Neural progenitor cell (in vitro differentiated cells): ENCODE results near the gene GPBP1. TPM values are rescaled to one million over a fixed set of nuclear protein-coding genes. Genes with fewer than 3 reads are reported as not detected.

Experiments
- DNase-seq: peaks from one replicate; pipeline ENCODE4 v3.0.0-alpha.2; 2016; ENCODE audit warnings: low spot score
- H2AFZ ChIP-seq: fragments of 200-600 bp; sonication (generic); replicated peaks from 2 replicates; pipeline ENCODE4 v1.6.1; 2016; ENCODE audit warnings: antibody characterized with exemption
- H3F3A ChIP-seq: fragments of 200-600 bp; sonication (generic); 2 replicates; pipeline ENCODE4 v1.6.1; 2016; ENCODE audit warnings: antibody characterized with exemption, low read depth
- H3K27ac ChIP-seq: fragments of 200-600 bp; sonication (generic); 2 replicates; pipeline ENCODE4 v1.5.1; 2016; ENCODE audit warnings: mild to moderate bottlenecking
- H3K27me3 ChIP-seq: fragments of 200-600 bp; sonication (generic); 2 replicates; pipeline ENCODE4 v1.6.1; 2016; ENCODE audit warnings: mild to moderate bottlenecking, moderate library complexity
- H3K36me3 ChIP-seq: fragments of 200-600 bp; sonication (generic); 2 replicates; pipeline ENCODE4 v1.5.1; 2016
- H3K4me1 ChIP-seq: fragments of 200-600 bp; sonication (generic); 2 replicates; pipeline ENCODE4 v1.6.1; 2016; ENCODE audit warnings: mixed run types
- H3K4me2 ChIP-seq: fragments of 200-600 bp; sonication (generic); 2 replicates; pipeline ENCODE4 v1.6.1; 2016
- H3K4me3 ChIP-seq: fragments of 200-600 bp; sonication (generic); 2 replicates; pipeline ENCODE4 v1.5.1; 2016
- H3K79me2 ChIP-seq: fragments of 200-600 bp; sonication (generic); 2 replicates; pipeline ENCODE4 v1.6.1; 2016; ENCODE audit warnings: low read depth
- H3K9ac ChIP-seq: fragments of 200-600 bp; sonication (generic); 2 replicates; pipeline ENCODE4 v1.6.1; 2016
- H3K9me3 ChIP-seq: fragments of 200-600 bp; sonication (generic); 2 replicates; pipeline ENCODE4 v1.5.1; 2016; ENCODE audit warnings: low read depth
- H4K20me1 ChIP-seq: fragments of 200-600 bp; sonication (generic); 2 replicates; pipeline ENCODE4 v1.6.1; 2016; ENCODE audit warnings: low read depth
- H3K27ac Mint-ChIP-seq: 3 replicates; pipeline ENCODE4 v1.8.0; 2021; ENCODE audit warnings: mixed read lengths
- H3K27me3 Mint-ChIP-seq: 2 replicates; pipeline ENCODE4 v1.8.0; 2022; ENCODE audit warnings: low read depth, mild to moderate bottlenecking, inconsistent platforms, moderate library complexity, mixed read lengths; ENCODE audit not compliant: insufficient read depth
- H3K36me3 Mint-ChIP-seq: 3 replicates; pipeline ENCODE4 v1.8.0; 2021; ENCODE audit warnings: mixed read lengths
- H3K4me1 Mint-ChIP-seq: 3 replicates; pipeline ENCODE4 v1.8.0; 2021; ENCODE audit warnings: mixed read lengths
- H3K4me3 Mint-ChIP-seq: 3 replicates; pipeline ENCODE4 v1.8.0; 2021; ENCODE audit warnings: mild to moderate bottlenecking, moderate library complexity, mixed read lengths
- H3K9me3 Mint-ChIP-seq: 3 replicates; pipeline ENCODE4 v1.8.0; 2020; ENCODE audit warnings: mixed read lengths
- CTCF ChIP-seq: fragments of 200-600 bp; sonication (generic); IDR thresholded peaks from 2 replicates; pipeline ENCODE4 v1.5.1; 2017; ENCODE audit warnings: antibody characterized with exemption, mild to moderate bottlenecking
- EZH2 ChIP-seq: fragments of 200-600 bp; sonication (generic); IDR thresholded peaks from 2 replicates; pipeline ENCODE4 v1.6.1; 2017; ENCODE audit warnings: antibody characterized with exemption, mild to moderate bottlenecking, moderate library complexity
- EZH2phosphoT487 ChIP-seq: fragments of 200-600 bp; sonication (generic); IDR thresholded peaks from 2 replicates; pipeline ENCODE4 v1.6.1; 2017; ENCODE audit warnings: antibody characterized with exemption
- total RNA-seq: library from RNA; depleted of rRNA; stranded (reverse); fragments of >200 nt; gene quantifications from 2 replicates; pipeline ENCODE4 v1.2.3, GENCODE V29; 2015; ENCODE audit warnings: low replicate concordance

The GPBP1 gene
- total RNA-seq, 1 donor from 2014 or later, result 321 TPM

- H4K20me1 ChIP-seq, result no peaks in the 10 kb centered on the region
- H3K27ac ChIP-seq, result no peak overlapping the region
- H3K27me3 Mint-ChIP-seq, result no peaks in the 10 kb centered on the region
- H3K36me3 ChIP-seq, result peaks cover 61% of the 10 kb centered on the region
- no peak overlapping the region for H3K4me2 ChIP-seq
- no peaks in the 10 kb centered on the region for H3K4me1 Mint-ChIP-seq
- no peaks in the 10 kb centered on the region for H3K9me3 Mint-ChIP-seq
- H3K36me3 Mint-ChIP-seq, result peaks cover 53% of the 10 kb centered on the region
- H3K79me2 ChIP-seq, result peaks cover 45% of the 10 kb centered on the region
- H3F3A ChIP-seq, result peaks cover 21% of the 10 kb centered on the region
- no peak for TF ChIP-seq EZH2
- no peak for TF ChIP-seq CTCF
- no peak for TF ChIP-seq EZH2phosphoT487
- no peak overlapping the region for H3K4me3 ChIP-seq
- H3K4me3 Mint-ChIP-seq, result no peak overlapping the region
- no peak overlapping the region for H3K27ac Mint-ChIP-seq
- no peak for DNase-seq
- no peaks in the 10 kb centered on the region for H3K27me3 ChIP-seq
- no peaks in the 10 kb centered on the region for H3K9me3 ChIP-seq
- no peaks in the 10 kb centered on the region for H3K4me1 ChIP-seq
- no peak overlapping the region for H2AFZ ChIP-seq
- no peak overlapping the region for H3K9ac ChIP-seq
Observed at GRCh38 chr5:57249265-57249874, 75.5 kb downstream of the GPBP1 start.

- no peak overlapping the region for H3K9ac ChIP-seq
- H3K4me1 Mint-ChIP-seq, result no peaks in the 10 kb centered on the region
- no peak for DNase-seq
- no peak overlapping the region for H3K27ac ChIP-seq
- H3K4me3 ChIP-seq, result no peak overlapping the region
- H3K9me3 ChIP-seq, result no peaks in the 10 kb centered on the region
- H3K27me3 Mint-ChIP-seq, result no peaks in the 10 kb centered on the region
- peaks cover 34% of the 10 kb centered on the region for H3K36me3 Mint-ChIP-seq
- no peaks in the 10 kb centered on the region for H3K9me3 Mint-ChIP-seq
- peaks cover 3% of the 10 kb centered on the region for H3F3A ChIP-seq
- TF ChIP-seq EZH2phosphoT487 (no peak), EZH2 (no peak), CTCF (no peak)
- H3K36me3 ChIP-seq, result peaks cover 64% of the 10 kb centered on the region
- H3K27ac Mint-ChIP-seq, result no peak overlapping the region
- H3K4me3 Mint-ChIP-seq, result no peak overlapping the region
- H3K27me3 ChIP-seq, result no peaks in the 10 kb centered on the region
- peaks cover 39% of the 10 kb centered on the region for H3K79me2 ChIP-seq
- no peak overlapping the region for H3K4me2 ChIP-seq
- H2AFZ ChIP-seq, result no peak overlapping the region
- H4K20me1 ChIP-seq, result peaks cover 23% of the 10 kb centered on the region
- H3K4me1 ChIP-seq, result no peaks in the 10 kb centered on the region
Observed at GRCh38 chr5:57258052-57258451, 84.2 kb downstream of the GPBP1 start.

DNA sequence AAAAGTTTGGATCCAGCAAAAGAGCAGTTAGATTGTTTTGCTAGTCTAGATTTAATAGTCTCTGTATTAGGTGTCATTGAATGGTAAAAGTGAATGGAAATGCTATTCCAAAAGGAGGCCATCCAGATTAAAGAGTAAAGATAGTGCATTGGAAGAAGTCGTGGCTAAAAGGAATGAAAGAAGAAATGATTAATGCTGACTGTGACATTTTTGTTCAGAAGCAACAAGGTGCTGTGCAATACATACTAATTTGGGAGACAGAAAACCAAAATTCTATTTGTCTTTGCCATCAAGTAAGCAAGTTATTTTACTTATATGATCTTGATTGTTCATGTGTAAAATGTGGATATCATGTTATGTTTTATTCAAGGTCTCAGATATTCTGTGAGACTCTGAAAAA is 85.1 kb downstream of the GPBP1 start:
- H3K79me2 ChIP-seq, result peaks cover 32% of the 10 kb centered on the region
- no peak for TF ChIP-seq CTCF
- no peak for TF ChIP-seq EZH2phosphoT487
- no peak for TF ChIP-seq EZH2
- Mint-ChIP-seq H3K27me3 (no peaks in the 10 kb centered on the region), H3K4me3 (no peak overlapping the region), H3K36me3 (peaks cover 39% of the 10 kb centered on the region), H3K27ac (no peak overlapping the region), H3K9me3 (no peaks in the 10 kb centered on the region), H3K4me1 (no peaks in the 10 kb centered on the region)
- no peak overlapping the region for H2AFZ ChIP-seq
- H4K20me1 ChIP-seq, result peaks cover 23% of the 10 kb centered on the region
- DNase-seq, result no peak
- no peak overlapping the region for H3K4me3 ChIP-seq
- H3K27me3 ChIP-seq, result no peaks in the 10 kb centered on the region
- peaks cover 57% of the 10 kb centered on the region for H3K36me3 ChIP-seq
- H3K4me1 ChIP-seq, result no peaks in the 10 kb centered on the region
- no peak overlapping the region for H3K4me2 ChIP-seq
- no peak overlapping the region for H3K9ac ChIP-seq
- H3F3A ChIP-seq, result peaks cover 3% of the 10 kb centered on the region
- H3K9me3 ChIP-seq, result no peaks in the 10 kb centered on the region
- H3K27ac ChIP-seq, result no peak overlapping the region
